GM19099 (cell line): ENCODE results near the gene ZNF446.

Experiments used
- POLR2A ChIP-seq: IDR thresholded peaks from 3 replicates; pipeline ENCODE4 v1.6.1; 2011; ENCODE audit warnings: low read depth; ENCODE audit not compliant: insufficient read length; ENCODE audit errors: extremely low read depth

Gene ZNF446

DNA sequence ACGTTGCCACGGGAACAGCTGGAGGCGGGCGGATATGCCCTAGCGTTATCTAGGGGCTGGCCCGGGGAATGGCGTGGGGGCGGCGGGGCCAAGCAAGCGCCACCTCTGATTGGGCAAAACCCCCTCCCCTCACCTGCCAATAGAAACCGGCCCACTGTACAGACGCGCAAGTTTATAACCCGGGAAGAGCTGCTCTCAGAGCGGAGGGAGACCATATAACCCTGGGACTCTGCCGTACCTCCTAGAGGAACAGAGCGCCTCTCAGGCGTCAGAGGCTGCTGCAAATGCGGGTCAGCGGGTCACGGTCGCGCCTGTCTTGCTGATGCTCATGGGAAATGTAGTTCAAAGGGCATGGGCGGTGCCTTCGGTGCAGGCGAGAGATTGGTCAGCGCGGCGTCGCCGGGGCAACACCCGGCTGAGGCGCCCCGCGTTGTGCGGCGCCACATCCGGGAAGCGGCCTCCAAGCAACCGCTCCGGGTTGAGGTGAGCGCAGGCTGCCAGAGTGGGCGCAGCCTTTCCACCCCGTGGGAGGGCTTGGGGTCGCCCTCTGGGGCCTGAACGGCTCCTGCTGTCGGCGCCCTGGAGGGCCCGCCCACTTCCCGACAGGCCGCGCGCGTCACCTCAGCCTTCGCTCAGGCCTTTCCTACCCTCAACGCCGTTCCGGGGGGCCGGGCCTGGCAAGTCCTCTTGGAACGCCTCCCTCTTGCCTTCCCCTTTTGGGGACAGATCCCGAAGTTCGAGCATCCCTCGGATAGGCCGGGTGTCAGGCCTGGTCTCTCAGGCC lies at the start of gene ZNF446:
TSS of gene ZNF446 (plus strand) at position 639 of the 784 bp plus-strand sequence. CDS start 867 bp downstream, outside the sequence.
- peak; percentile 60 for TF ChIP-seq POLR2A

DNA sequence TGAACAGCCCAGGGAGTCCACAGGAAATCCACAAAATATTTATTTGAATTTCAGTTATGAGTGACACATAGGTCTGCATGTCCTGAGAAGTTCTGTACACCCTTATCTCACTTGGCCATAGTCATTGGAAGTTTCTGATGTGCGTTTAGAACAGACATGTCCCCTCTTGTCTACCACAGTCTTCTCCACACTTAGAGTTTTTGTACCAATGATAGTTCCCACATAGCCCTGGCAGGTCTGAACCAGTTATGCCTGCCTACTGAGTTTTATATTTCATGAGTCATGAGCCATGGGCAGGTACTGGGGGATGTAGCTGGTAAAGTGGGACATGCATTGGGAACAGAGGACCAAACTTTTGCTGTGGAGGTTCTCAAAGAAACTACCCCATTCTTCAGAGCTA lies 47.5 kb upstream of the ZNF446 start:
- no peak for TF ChIP-seq POLR2A

DNA sequence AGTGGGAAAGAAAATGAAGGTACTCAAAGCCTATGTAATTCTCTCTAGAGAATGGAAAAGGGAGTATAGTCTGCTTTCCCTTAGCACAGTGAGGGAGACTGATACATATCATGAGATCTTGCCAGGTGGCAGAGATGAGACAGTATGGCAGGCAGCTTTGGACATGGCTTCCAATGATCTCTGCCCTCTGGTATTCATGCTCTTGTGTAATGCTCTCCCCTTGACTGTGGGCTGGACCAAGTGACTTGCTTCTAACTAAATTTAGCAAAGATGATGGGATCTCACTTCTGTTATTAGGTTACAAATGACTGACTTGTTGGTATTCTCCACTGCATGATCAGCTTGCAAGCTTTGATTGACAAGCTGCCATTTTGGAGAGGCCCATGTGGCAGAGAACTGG lies 46.4 kb upstream of the ZNF446 start:
- TF ChIP-seq POLR2A = no peak

DNA sequence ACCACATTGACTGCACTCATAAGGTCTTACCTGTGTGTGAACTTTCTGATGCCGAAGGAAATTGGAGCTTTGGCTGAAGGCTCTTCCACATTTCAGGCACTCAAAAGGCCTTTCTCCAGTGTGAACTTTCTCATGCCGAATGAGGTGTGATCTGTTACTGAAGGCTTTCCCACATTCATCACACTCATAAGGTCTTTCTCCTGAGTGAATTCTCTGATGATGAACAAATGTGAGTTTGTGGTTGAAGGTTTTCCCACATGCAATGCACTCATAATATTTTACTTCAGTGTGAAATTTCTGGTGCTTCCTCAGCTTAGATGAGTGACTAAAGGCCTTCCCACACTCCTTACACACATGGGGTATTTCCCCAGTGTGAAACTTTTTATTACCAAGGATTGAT lies 41.9 kb upstream of the ZNF446 start:
- no peak for TF ChIP-seq POLR2A

DNA sequence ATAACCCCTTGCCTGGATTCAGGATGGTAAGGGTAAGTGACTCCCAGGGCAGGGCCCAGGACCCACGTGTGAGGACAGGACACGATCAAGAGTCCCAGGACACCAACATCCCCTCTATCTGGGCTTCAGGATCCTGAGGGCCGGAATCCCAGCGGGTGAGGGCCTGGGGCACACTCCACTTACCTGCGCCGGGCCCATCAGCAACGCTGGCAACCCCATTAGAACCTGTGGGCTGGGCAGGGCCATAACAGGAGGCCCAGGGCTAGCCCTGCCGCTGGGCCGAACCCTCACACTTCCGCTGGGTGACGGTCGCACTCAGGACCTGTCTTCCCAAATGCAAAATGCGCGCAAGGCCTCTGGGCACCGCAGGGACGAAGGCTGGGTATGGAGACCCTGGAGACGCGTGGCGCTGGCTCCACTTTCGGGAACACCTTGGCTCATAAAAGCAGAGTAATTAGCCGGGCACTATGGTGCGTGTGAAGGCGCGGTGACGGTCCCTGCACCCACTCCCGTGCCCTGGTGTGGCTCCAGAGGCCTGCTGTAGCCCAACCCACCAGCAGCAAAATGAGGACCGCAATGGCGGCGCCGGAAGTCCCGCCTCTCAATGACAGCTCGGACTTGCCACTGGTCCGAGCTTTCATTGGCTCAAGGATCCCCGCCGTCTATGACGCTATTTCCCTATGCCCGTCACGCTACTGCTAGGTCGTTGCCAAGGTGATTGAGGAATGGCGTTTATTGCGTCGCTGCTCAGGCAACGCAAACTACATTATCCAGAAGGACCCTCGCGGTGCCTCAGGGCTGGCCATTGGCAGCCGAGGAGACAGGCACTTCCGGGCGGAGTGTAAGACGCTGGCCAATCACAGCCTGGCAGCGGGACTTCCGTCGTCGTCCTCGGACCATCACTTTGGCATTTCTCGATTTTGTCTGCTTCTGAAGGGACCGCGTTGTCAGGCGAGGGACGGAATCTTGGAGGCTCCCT lies 36.3 kb upstream of the ZNF446 start, which contains the start of gene ZNF132:
TSS of gene ZNF132 (minus strand) at position 578 of the 979 bp plus-strand sequence. CDS start at position 246, 332 bp downstream.
- TF ChIP-seq POLR2A = peak; percentile 72

DNA sequence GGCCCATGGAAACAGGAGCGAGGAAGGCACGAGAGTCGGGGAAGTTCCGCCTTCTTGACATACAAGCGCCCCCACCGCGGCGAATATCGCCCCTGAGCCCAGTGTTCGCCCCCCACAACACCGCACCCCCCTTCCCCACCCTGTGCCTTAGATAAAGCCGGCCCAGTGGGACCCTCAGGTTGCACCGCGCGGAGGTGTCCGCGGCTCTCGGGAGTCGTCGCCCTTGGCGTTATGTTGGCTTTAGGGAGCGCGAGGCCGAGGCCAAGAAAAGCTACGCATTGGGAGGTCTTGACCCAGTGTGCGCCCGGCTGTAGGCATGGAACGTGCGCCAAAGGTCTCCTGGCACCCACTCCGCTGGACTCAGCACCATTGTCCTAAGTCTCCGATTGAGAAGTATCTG lies 35.6 kb upstream of the ZNF446 start:
- TF ChIP-seq POLR2A = no peak

DNA sequence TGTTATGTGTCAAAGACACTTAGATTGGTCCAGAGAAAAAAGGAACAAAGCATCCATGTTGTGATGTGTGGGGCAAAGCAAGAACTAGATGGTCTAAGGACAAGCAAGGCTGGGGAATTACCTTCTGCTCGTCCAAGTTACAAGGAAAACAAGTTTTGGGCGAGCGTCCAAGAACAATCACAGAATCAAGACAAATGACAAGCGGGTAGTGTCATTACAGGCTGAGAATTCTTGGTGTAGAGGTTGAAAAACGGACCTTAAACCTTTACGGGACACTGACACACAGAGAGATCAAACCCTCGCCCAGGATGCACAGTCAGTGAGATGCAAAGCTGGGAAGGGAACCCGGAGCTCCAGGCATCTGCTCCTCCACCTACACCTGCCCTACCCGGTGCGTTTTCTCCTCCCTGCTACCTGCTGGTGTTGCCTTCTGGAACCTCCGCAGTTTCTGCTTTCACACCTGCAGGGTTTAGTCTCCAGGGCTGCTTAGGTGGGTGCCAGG lies 25.2 kb upstream of the ZNF446 start:
- no peak for TF ChIP-seq POLR2A

DNA sequence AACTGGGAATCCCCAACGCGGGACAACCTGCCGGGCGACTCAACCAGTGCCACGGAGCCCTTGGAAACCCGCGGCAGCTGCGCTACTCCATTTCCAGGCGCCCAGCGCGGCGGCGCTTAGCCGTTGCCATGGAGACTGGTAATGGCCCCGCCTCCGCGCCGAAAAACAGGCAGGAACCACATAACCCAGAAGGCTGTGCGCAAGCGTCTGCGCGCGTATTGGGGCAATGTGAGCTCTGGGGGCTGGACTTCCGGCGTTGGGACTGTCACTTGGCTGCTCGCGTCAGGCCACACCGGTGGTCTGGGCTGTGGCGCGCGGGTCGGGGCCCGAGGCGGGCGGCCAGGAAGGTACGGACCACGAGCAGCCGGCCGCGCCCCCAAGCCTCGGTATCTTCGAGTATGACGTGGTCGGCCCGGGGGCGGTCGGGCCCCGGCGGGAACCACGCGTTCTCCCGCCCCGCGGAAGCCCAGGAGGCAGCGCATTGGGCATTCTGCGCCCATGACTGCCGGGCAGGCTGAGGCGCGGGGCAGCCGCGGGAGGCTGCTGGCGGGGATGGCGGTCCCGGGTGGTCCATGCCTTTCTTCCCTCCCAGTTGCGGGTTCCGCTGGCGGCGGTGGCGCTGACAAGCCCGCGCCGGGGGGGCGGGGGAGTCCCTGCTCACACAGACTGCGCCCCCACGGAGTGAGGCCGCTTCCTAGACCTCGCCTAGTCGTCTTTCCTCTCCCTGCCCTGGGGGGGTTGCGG lies 24.6 kb upstream of the ZNF446 start, which contains the start of gene ZNF324B:
TSS of gene ZNF324B (plus strand) at position 265 of the 744 bp plus-strand sequence. CDS start 2,080 bp downstream, outside the sequence.
- TF ChIP-seq POLR2A = peak; percentile 74

DNA sequence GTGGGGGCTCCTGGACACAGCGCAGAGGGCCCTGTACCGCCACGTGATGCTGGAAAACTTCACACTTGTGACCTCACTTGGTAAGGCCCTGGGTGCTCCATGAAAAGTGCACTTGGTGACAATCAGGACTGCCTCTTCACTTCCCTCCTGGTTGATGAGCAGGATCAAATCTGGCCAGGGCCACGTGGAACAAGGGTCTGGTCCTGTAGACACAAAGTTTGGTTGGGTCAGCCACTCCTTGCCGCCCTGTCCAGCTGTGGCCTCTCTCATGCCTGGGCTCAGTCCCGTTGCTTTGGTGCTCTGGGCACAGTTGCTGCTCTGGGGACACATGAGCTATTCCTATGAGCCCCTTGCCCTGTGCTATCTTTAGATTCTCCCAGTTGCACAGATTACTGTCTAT lies 22.4 kb upstream of the ZNF446 start:
- TF ChIP-seq POLR2A = no peak

DNA sequence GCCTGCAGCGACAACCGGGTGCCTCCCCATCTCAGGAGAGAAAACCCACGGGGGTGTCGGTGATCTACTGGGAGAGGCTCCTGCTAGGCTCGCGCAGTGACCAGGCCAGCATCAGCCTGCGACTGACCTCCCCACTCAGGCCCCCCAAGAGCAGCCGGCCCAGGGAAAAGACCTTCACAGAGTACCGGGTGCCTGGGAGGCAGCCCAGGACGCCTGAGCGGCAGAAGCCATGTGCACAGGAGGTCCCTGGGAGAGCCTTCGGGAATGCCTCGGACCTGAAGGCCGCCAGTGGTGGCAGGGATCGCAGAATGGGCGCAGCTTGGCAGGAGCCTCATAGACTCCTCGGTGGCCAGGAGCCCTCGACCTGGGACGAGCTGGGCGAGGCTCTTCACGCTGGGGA lies 20.8 kb upstream of the ZNF446 start:
- TF ChIP-seq POLR2A = no peak

DNA sequence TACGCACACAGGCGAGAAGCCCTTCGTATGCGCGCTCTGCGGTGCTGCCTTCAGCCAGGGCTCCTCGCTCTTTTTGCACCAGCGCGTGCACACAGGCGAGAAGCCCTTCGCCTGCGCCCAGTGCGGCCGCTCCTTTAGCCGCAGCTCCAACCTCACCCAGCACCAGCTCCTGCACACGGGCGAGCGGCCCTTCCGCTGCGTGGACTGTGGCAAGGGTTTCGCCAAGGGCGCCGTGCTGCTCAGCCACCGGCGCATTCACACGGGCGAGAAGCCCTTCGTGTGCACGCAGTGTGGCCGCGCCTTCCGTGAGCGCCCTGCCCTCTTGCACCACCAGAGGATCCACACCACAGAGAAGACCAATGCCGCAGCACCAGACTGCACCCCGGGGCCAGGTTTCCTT lies 20.0 kb upstream of the ZNF446 start:
- TF ChIP-seq POLR2A = no peak

DNA sequence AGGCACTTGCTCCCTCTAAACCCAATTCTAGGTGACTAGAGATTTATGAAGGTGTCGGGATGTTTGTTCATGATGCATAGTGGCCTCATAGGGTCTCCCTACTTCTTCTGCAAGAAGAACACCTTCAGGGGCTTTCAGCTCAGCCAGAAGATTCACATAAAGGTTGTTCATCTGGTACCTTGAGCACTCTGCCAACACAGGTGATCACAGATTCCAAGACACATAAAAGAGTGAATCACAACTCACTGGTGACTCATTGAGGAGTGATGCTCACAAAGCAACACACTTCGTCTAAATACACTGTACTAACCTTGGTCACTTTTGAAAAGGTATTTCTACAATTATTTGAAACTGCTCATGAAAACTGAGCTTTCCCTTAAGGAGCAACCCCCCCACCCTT lies 16.1 kb upstream of the ZNF446 start:
- no peak for TF ChIP-seq POLR2A

DNA sequence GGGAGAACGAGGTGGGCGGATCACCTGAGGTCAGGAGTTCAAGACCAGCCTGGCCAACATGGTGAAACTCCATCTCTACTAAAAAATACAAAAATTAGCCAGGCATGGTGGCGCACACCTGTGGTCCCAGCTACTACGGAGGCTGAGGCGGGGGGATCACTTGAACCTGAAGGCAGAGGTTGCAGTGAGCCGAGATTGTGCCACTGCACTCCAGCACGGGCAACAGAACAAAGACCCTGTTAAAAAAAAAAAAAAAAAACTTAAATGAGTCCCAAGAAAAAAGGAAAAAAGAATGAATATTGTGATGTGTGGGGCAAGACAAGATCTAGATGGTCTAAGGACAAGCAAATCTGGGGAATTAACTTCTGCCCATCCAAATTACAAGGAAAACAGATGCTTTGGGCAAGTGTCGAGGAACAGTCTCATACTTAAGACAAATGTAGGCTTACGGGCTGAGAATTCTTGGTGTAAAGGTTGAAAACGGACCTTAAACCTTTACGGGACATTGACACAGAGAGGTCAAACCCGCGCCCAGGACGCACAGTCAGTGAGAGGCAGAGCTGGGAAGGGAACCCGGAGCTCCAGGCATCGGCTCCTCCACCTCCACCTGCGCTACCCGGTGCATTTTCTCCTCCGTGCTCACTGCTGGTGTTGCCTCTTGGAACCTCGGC lies 9.9 kb upstream of the ZNF446 start:
- TF ChIP-seq POLR2A = no peak

DNA sequence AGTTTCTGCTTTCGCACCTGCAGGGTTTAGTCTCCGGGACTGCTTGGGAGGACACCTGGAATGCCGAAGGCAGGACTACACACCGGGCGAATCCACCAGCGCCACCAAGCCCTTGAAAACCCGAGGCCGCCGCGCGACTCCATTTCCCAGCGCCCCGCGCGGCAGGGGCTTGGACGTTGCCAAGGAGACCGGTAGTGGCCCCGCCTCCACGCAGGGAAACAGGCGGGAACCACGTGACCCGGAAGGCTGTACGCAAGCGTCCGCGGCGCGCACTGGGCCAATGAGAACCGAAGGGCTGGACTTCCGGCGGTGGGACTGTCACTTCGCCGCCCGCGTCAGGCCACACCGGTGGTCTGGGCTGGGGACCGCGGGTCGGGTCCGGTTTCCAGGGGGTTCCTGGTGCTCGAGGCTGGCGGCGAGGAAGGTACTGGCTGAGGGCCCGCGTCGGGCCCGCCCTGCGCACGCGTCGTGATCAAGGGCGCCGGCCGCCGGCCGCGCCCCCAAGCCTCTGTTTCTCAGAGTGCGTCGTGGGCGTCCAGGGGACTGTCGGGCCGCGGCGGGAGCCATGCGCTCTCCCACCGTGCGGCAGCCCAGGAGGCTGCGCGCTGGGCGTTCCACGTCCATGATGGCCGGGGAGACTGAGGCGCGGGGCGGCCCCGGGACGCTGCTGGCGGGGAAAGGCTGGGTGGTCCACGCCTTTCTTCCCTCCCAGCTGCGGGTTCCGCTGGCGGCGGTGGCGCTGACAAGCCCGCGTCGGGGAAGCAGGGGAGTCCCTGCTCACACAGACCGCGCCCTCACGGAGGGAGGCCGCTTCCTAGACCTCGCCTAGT lies 9.2 kb upstream of the ZNF446 start, which contains the start of gene ZNF324:
TSS of gene ZNF324 (plus strand) at position 321 of the 830 bp plus-strand sequence. CDS start 2,106 bp downstream, outside the sequence.
- TF ChIP-seq POLR2A = peak; percentile 73
